Chondrocyte (in vitro differentiated cells): Measurements from ENCODE around the gene KCNQ1OT1. TPM values are rescaled to one million over a fixed set of nuclear protein-coding genes. Genes with fewer than 3 reads are reported as not detected.

ENCODE experiments used
- DNase-seq: peaks from one replicate; pipeline ENCODE4 v3.0.0; 2021; ENCODE audit warnings: mixed read lengths, low spot score
- H3K27ac Mint-ChIP-seq: one replicate; pipeline ENCODE4 v1.8.0; 2021; ENCODE audit warnings: mild to moderate bottlenecking, moderate library complexity, mixed read lengths; ENCODE audit not compliant: unreplicated experiment
- H3K27me3 Mint-ChIP-seq: 2 replicates; pipeline ENCODE4 v1.8.0; 2021; ENCODE audit warnings: low read depth, mixed read lengths
- H3K36me3 Mint-ChIP-seq: 2 replicates; pipeline ENCODE4 v1.8.0; 2021; ENCODE audit warnings: low read depth, mixed read lengths
- H3K4me1 Mint-ChIP-seq: 2 replicates; pipeline ENCODE4 v1.8.0; 2021; ENCODE audit warnings: low read depth, mild to moderate bottlenecking, mixed read lengths
- H3K4me3 Mint-ChIP-seq: one replicate; pipeline ENCODE4 v1.8.0; 2021; ENCODE audit warnings: mild to moderate bottlenecking, moderate library complexity, mixed read lengths; ENCODE audit not compliant: unreplicated experiment
- H3K9me3 Mint-ChIP-seq: 2 replicates; pipeline ENCODE4 v1.8.0; 2021; ENCODE audit warnings: low read depth, mixed read lengths
- total RNA-seq: library from RNA; stranded (reverse); gene quantifications from 3 replicates; pipeline ENCODE4 v1.2.1, GENCODE V29; 2021
- TF ChIP-seq, protein P1 (sequence below): fragments of 200-600 bp; sonication (generic); IDR thresholded peaks from 2 replicates; pipeline ENCODE4 v1.5.0; 2021; ENCODE audit warnings: antibody characterized with exemption, mild to moderate bottlenecking, moderate library complexity

Gene KCNQ1OT1
- total RNA-seq, 1 donor from 2014 or later: 2.5 TPM

DNA sequence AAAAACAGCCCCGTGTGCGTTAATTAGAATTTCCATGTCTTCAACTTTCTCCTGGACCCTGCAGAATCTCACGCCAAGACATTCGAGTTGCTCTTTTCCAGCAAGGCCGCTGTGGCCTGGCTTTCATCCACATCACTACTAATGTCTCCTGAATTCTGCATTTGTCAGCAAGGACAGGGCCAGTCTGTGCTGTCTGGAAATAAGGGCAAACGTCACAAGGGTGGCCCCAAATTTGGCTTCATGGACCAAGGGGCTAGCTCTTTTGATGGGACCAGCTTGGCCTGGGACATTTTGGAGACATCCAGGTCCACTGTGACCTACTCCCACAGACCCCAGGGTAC, 33.4 kb downstream of the KCNQ1OT1 start:
- H3K9me3 Mint-ChIP-seq: no peaks in the 10 kb centered on the region
- TF ChIP-seq, protein P1, sequence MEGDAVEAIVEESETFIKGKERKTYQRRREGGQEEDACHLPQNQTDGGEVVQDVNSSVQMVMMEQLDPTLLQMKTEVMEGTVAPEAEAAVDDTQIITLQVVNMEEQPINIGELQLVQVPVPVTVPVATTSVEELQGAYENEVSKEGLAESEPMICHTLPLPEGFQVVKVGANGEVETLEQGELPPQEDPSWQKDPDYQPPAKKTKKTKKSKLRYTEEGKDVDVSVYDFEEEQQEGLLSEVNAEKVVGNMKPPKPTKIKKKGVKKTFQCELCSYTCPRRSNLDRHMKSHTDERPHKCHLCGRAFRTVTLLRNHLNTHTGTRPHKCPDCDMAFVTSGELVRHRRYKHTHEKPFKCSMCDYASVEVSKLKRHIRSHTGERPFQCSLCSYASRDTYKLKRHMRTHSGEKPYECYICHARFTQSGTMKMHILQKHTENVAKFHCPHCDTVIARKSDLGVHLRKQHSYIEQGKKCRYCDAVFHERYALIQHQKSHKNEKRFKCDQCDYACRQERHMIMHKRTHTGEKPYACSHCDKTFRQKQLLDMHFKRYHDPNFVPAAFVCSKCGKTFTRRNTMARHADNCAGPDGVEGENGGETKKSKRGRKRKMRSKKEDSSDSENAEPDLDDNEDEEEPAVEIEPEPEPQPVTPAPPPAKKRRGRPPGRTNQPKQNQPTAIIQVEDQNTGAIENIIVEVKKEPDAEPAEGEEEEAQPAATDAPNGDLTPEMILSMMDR: no peak
- H3K4me1 Mint-ChIP-seq: peaks cover 4% of the 10 kb centered on the region
- H3K36me3 Mint-ChIP-seq: peaks cover 19% of the 10 kb centered on the region
- H3K27ac Mint-ChIP-seq: no peak overlapping the region
- DNase-seq: peak; percentile 28
- no peak overlapping the region for H3K4me3 Mint-ChIP-seq
- H3K27me3 Mint-ChIP-seq: no peaks in the 10 kb centered on the region

GRCh38 chr11:2665526-2666400, 34.0 kb downstream of the KCNQ1OT1 start:
- no peak overlapping the region for H3K27ac Mint-ChIP-seq

GRCh38 chr11:2664791-2665525, 34.8 kb downstream of the KCNQ1OT1 start:
- Mint-ChIP-seq H3K9me3 (peaks cover 9% of the 10 kb centered on the region), H3K4me1 (peaks cover 4% of the 10 kb centered on the region), H3K27me3 (no peaks in the 10 kb centered on the region), H3K27ac (no peak overlapping the region), H3K4me3 (no peak overlapping the region), H3K36me3 (peaks cover 26% of the 10 kb centered on the region)
- peak; percentile 71 for DNase-seq
- TF ChIP-seq, protein P1: no peak

More at GRCh38 chr11:2665526-2666400, 34.0 kb downstream of the KCNQ1OT1 start:
- no peak overlapping the region for H3K4me3 Mint-ChIP-seq
- peaks cover 23% of the 10 kb centered on the region for H3K36me3 Mint-ChIP-seq
- TF ChIP-seq, protein P1: no peak
- peak; percentile 42 for DNase-seq
- H3K27me3 Mint-ChIP-seq: no peaks in the 10 kb centered on the region
- peaks cover 5% of the 10 kb centered on the region for H3K9me3 Mint-ChIP-seq
- H3K4me1 Mint-ChIP-seq: peaks cover 4% of the 10 kb centered on the region

DNA sequence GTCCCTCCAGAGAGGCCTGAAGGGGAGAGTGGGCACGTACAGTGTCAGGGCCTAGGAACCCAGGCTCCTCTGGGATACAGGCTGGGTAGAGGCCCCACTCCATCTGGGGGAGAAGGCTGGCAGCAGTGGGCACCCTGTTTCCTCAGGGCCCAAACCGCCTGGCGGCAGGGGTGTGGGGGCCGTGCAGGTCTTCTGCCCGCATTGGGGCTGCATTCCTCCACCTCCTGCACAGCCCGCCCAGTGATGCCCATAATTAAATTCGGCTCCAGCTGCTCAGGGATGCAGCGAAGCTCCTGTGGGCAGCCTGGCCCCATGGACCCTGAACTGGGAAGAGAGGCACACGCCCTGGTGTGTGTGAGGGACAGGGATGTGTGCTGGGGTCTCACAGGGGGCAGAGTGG, 35.4 kb downstream of the KCNQ1OT1 start:
- Mint-ChIP-seq H3K27me3 (no peaks in the 10 kb centered on the region), H3K9me3 (peaks cover 10% of the 10 kb centered on the region), H3K27ac (no peak overlapping the region), H3K4me3 (no peak overlapping the region), H3K4me1 (peaks cover 4% of the 10 kb centered on the region), H3K36me3 (peaks cover 26% of the 10 kb centered on the region)
- TF ChIP-seq, protein P1: no peak
- no peak for DNase-seq

DNA sequence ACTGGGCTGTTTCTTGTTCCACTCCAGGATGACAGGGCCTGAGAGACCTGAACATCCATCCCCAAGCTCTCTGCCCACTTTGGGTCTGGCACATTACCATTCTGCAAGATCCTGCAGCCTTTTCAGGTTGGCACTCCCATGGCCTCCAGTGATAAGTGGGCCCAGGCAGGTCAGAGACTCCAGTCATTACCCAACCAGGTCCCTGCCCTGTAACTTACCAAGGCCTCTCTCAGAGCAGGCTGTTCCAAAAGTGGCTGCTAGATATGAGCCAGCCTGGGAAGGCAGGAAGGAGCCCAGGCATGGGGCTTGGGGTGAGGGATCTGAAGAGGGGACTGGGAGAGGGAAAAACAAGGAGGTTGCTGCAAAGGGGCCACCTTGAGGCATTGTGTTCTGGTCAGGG, 35.9 kb downstream of the KCNQ1OT1 start:
- Mint-ChIP-seq H3K27me3 (no peaks in the 10 kb centered on the region), H3K27ac (no peak overlapping the region), H3K9me3 (peaks cover 14% of the 10 kb centered on the region), H3K4me3 (no peak overlapping the region), H3K36me3 (peaks cover 30% of the 10 kb centered on the region), H3K4me1 (peaks cover 5% of the 10 kb centered on the region)
- DNase-seq: peak; percentile 62
- TF ChIP-seq, protein P1: no peak
